ENCODE measurements around the gene RPL10A. TPM values are rescaled to one million over a fixed set of nuclear protein-coding genes. Genes with fewer than 3 reads are reported as not detected.

Gene RPL10A
- total and polyA plus RNA-seq, 11 donors: 356 to 1,412 (median 532) TPM

GRCh38 chr6:35445691-35446090 lies 22.5 kb upstream of the RPL10A start:
- H3K36me3 ChIP-seq: no peaks in the 10 kb centered on the region
- H3K4me3 ChIP-seq: no peak overlapping the region
- peaks cover 0 to 5% (median 0%) of the 10 kb centered on the region in 12 donors for H3K4me1 ChIP-seq
- H3K27me3 ChIP-seq: no peaks in the 10 kb centered on the region
- WGBS, 4 donors: 75 to 90% (median 86%) methylated on average over 5 to 7 of the region's 7 CpGs
- no peak for ATAC-seq
- TF ChIP-seq POLR2A (IDR thresholded peaks at IDR 0.05) (no peak), CTCF (IDR thresholded peaks at IDR 0.05) (no peak)
- intact Hi-C loops (cut with DNase I): loop anchor here in 3 of 10 donors (5.0 kb wide), 1 partner anchor 148 kb away; the partner anchor contains the start of gene DEF6 (in 3 of the 3)
- H3K27ac ChIP-seq: no peak overlapping the region
- no peak for DNase-seq
- peaks cover 0 to 4% (median 0%) of the 10 kb centered on the region in 12 donors for H3K9me3 ChIP-seq

- no peaks in the 10 kb centered on the region for H3K36me3 ChIP-seq
- no peak for TF ChIP-seq POLR2A (IDR thresholded peaks at IDR 0.05)
- H3K9me3 ChIP-seq: peaks cover 0 to 4% (median 0%) of the 10 kb centered on the region in 12 donors
- H3K4me1 ChIP-seq: peaks cover 0 to 23% (median 12%) of the 10 kb centered on the region in 12 donors
- H3K27me3 ChIP-seq: no peaks in the 10 kb centered on the region
- no peak for DNase-seq
- WGBS, 4 donors: 67 to 87% (median 77%) methylated on average over 7 of the region's 7 CpGs
- no peak for ATAC-seq
- H3K4me3 ChIP-seq: no peak overlapping the region
- no peak overlapping the region for H3K27ac ChIP-seq
- intact Hi-C loops (cut with DNase I): loop anchor here in 4 of 10 donors (2.0 to 5.0 kb wide), 2 partner anchors 105 to 151 kb away; partner anchors contain the start of genes DEF6 (in 3 of the 4) and PPARD (in 1 of the 4)
Measured at GRCh38 chr6:35448191-35448590, 20.0 kb upstream of the RPL10A start.

GRCh38 chr6:35449287-35449881 lies 18.8 kb upstream of the RPL10A start:
- ATAC-seq (peak; percentile 49 to 66 (median 62)), DNase-seq (no peak)
- H3K9me3 ChIP-seq: peaks cover 0 to 4% (median 0%) of the 10 kb centered on the region in 12 donors
- intact Hi-C loops (cut with DNase I): loop anchor here in 8 of 10 donors (1.0 to 5.0 kb wide), 4 partner anchors 107 to 152 kb away; partner anchors contain the start of genes PPARD (in 7 of the 8) and DEF6 (in 4 of the 8)
- H3K27ac ChIP-seq: no peak overlapping the region
- H3K4me1 ChIP-seq: peaks cover 0 to 35% (median 23%) of the 10 kb centered on the region in 12 donors
- H3K36me3 ChIP-seq: no peaks in the 10 kb centered on the region
- TF ChIP-seq POLR2A (IDR thresholded peaks at IDR 0.05) (no peak), CTCF (IDR thresholded peaks at IDR 0.05) (peak; percentile 58 to 85 (median 75))
- WGBS, 4 donors: 30 to 37% (median 34%) methylated on average over 13 to 14 of the region's 14 CpGs
- H3K4me3 ChIP-seq: no peak overlapping the region
- no peaks in the 10 kb centered on the region for H3K27me3 ChIP-seq

GRCh38 chr6:35451354-35452182 lies 16.6 kb upstream of the RPL10A start:
- H3K27me3 ChIP-seq: no peaks in the 10 kb centered on the region
- peak overlapping the region in 10 of 12 donors; percentile 45 to 88 (median 68) for H3K4me3 ChIP-seq
- H3K27ac ChIP-seq: peak overlapping the region in 10 of 12 donors; percentile 34 to 83 (median 72)
- ATAC-seq (peak in 1 of 4 donors; percentile 7), DNase-seq (no peak)
- H3K36me3 ChIP-seq: peaks cover 0 to 6% (median 0%) of the 10 kb centered on the region in 9 donors
- TF ChIP-seq POLR2A (IDR thresholded peaks at IDR 0.05): no peak
- no peak for TF ChIP-seq CTCF (IDR thresholded peaks at IDR 0.05)
- 13 to 17% (median 16%) methylated on average over 18 to 20 of the region's 20 CpGs for WGBS, 4 donors
- peaks cover 2 to 38% (median 25%) of the 10 kb centered on the region in 12 donors for H3K4me1 ChIP-seq
- peaks cover 0 to 4% (median 0%) of the 10 kb centered on the region in 12 donors for H3K9me3 ChIP-seq
- intact Hi-C loops (cut with DNase I): loop anchor here in 5 of 10 donors (2.0 to 5.0 kb wide), 3 partner anchors 109 to 155 kb away; partner anchors contain the start of genes DEF6 (in 4 of the 5) and PPARD (in 1 of the 5)
